ENCODE measurements around the gene RCVRN. TPM values are rescaled to one million over a fixed set of nuclear protein-coding genes. Genes with fewer than 3 reads are reported as not detected.

Gene RCVRN
- total and polyA plus RNA-seq, 2 of the 8 experiments (the other 6 are each of a cell fraction or from before 2014, with no cell fraction given), result not detected

- no peak for TF ChIP-seq CTCF (IDR thresholded peaks at IDR 0.05; ENCODE audit: control extremely low read depth in 1 of 3, insufficient read depth in 1 of 3, low read depth in 1 of 3, low read length in 3 of 3)
These were observed 13.3 kb upstream of the RCVRN start (continued) for GRCh38 chr17:9918352-9918751.

Measured in H1 (cell line).